Spleen (tissue), 11 donors: Measurements from ENCODE around the gene RUFY1. TPM values are rescaled to one million over a fixed set of nuclear protein-coding genes. Genes with fewer than 3 reads are reported as not detected.
"Not testable (repeated sequence)": the region's sequence is repeated elsewhere in the genome, so short reads cannot be mapped to it uniquely, and the experiment has no call there.

ENCODE experiments used
- DNase-seq: peaks from one replicate; pipeline ENCODE4 v3.0.0-alpha.2; 2020
- H3K27ac ChIP-seq, 8 donors: fragments of 200-600 bp; sonication (generic) in 7 of 8; 1 replicate in 4 of 8; 2 replicates in 4 of 8; pipeline versions ENCODE4 v1.5.0 to v1.8.0; 2016 to 2021; ENCODE audit warnings: inconsistent platforms in 4 of 8, mild to moderate bottlenecking in 4 of 8, moderate library complexity in 1 of 8
- H3K27me3 ChIP-seq, 7 donors: fragments of 200-600 bp; sonication (generic) in 6 of 7; replicated peaks in 1 of 7; 1 replicate in 4 of 7; 2 replicates in 3 of 7; pipeline versions ENCODE4 v1.5.0 to v1.8.0; 2016 to 2021; ENCODE audit warnings: inconsistent platforms in 3 of 7, mild to moderate bottlenecking in 1 of 7
- H3K36me3 ChIP-seq, 6 donors: fragments of 200-600 bp; sonication (generic) in 5 of 6; 1 replicate in 4 of 6; 2 replicates in 2 of 6; pipeline versions ENCODE4 v1.5.0 to v1.8.0; 2016 to 2021; ENCODE audit warnings: inconsistent platforms in 2 of 6
- H3K4me1 ChIP-seq, 6 donors: fragments of 200-600 bp; sonication (generic) in 5 of 6; 1 replicate in 3 of 6; 2 replicates in 3 of 6; pipeline versions ENCODE4 v1.5.0 to v1.8.0; 2016 to 2021; ENCODE audit warnings: inconsistent platforms in 3 of 6
- H3K4me3 ChIP-seq, 8 donors: fragments of 200-600 bp; sonication (generic) in 7 of 8; 1 replicate in 4 of 8; 2 replicates in 4 of 8; pipeline versions ENCODE4 v1.5.0 to v1.8.0; 2016 to 2021; ENCODE audit warnings: inconsistent platforms in 4 of 8, mild to moderate bottlenecking in 4 of 8, moderate library complexity in 2 of 8
- H3K9me3 ChIP-seq, 8 donors: fragments of 200-600 bp; sonication (generic) in 7 of 8; 1 replicate in 4 of 8; 2 replicates in 4 of 8; pipeline versions ENCODE4 v1.5.0 to v1.8.0; 2016 to 2021; ENCODE audit warnings: inconsistent platforms in 4 of 8
- WGBS, 5 donors: extraction: QIAGEN DNeasy Blood & Tissue Kit in 3 of 5; methylation state at CpG; one replicate each; pipeline versions ENCODE4 v1.1.5 to v1.1.7; 2013 to 2018; 5-methylcytosine and 5-hydroxymethylcytosine counted together
- intact Hi-C: fragments of 100-400 bp; cut with DNase I; formaldehyde crosslinking; loops from one replicate; pipeline ENCODE4 v1.15.0; 2023; ENCODE audit warnings: low total_unique reads
- polyA plus RNA-seq, 3 donors: library from polyadenylated mRNA; stranded (reverse); fragments of 200-250 nt; gene quantifications; one replicate each; pipeline ENCODE4 v1.2.1, GENCODE V29; 2013
- small RNA-seq, 4 donors: library from RNA; depleted of rRNA; stranded (forward); fragments of <200 nt; gene quantifications; one replicate each; pipeline ENCODE3, GENCODE V24; 2016
- total RNA-seq, 7 donors: library from RNA; depleted of rRNA in 3 of 7; stranded (reverse); fragments of >200 nt in 3 of 7; fragmentation: NEBNext Ultra II Directional in 4 of 7; extraction: Animal tissue kit (Norgen Biotek cat#: 25700) in 4 of 7; gene quantifications; one replicate each; pipeline versions ENCODE4 v1.1.0 to v1.2.1, GENCODE V29; 2016 to 2021
- TF ChIP-seq, protein P1 (sequence below), 11 experiments: fragments of 200-600 bp in 7 of 11; fragments of 450-650 bp in 4 of 11; sonication (generic) in 4 of 11; IDR thresholded peaks in 8 of 11; conservative IDR thresholded peaks in 3 of 11; 1 replicate in 7 of 11; 2 replicates in 4 of 11; pipeline versions ENCODE4 v1.4.0 to v1.8.0; 2016 to 2021; ENCODE audit warnings: antibody characterized with exemption in 11 of 11, inconsistent platforms in 4 of 11, mild to moderate bottlenecking in 1 of 11
- donor health status: healthy with polysubstance abuse.
- donor health status: DM: no; HTN: no; CAD: no; lungs with moderate emphysema.
- donor health status: DM: no; HTN: no; CAD: no.
- donor health status: Bipolar disorder and iron deficiency.
- donor health status: healthy.
- donor health status: DM: no; HTN: no; CAD: no.
- donor health status: DM: yes; HTN: yes; CAD: no.

RUFY1 gene
- total and polyA plus RNA-seq, 10 donors = 33.9 to 89.6 (median 67.3) TPM

- 6 to 19% (median 7%) methylated on average over 10 to 11 of the region's 29 CpGs for WGBS, 5 donors
- DNase-seq, intact Hi-C loops: not testable (repeated sequence)
Observed at GRCh38 chr5:179658179-179658856, 108.0 kb downstream of the RUFY1 start.

More at GRCh38 chr5:179658179-179658856, 108.0 kb downstream of the RUFY1 start:
- TF ChIP-seq, protein P1, sequence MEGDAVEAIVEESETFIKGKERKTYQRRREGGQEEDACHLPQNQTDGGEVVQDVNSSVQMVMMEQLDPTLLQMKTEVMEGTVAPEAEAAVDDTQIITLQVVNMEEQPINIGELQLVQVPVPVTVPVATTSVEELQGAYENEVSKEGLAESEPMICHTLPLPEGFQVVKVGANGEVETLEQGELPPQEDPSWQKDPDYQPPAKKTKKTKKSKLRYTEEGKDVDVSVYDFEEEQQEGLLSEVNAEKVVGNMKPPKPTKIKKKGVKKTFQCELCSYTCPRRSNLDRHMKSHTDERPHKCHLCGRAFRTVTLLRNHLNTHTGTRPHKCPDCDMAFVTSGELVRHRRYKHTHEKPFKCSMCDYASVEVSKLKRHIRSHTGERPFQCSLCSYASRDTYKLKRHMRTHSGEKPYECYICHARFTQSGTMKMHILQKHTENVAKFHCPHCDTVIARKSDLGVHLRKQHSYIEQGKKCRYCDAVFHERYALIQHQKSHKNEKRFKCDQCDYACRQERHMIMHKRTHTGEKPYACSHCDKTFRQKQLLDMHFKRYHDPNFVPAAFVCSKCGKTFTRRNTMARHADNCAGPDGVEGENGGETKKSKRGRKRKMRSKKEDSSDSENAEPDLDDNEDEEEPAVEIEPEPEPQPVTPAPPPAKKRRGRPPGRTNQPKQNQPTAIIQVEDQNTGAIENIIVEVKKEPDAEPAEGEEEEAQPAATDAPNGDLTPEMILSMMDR (IDR thresholded peaks at IDR 0.05 in 8 of 11, conservative IDR thresholded peaks at IDR 0.05 in 3 of 11) = peak in 1 of 11 experiments; percentile 19
- peak overlapping the region; percentile 21 to 66 (median 40) for H3K4me3 ChIP-seq
- H3K9me3 ChIP-seq, H3K36me3 ChIP-seq, H3K27me3 ChIP-seq: not testable (repeated sequence)
- peaks cover 0 to 16% (median 7%) of the 10 kb centered on the region in 6 donors for H3K4me1 ChIP-seq
- H3K27ac ChIP-seq = peak overlapping the region in 4 of 8 donors; percentile 55 to 63 (median 61)

Small RNAs within 50 kb of the gene (small RNA-seq; reads per million reads assigned to genes)
- gene AC136628.3 (0 reads per million in 4 donors), gene RF00017 (0 reads per million in 4 donors)

Other genes with a start within 250 kb of the RUFY1 start
- 100 to 1,000 TPM in 1 of 7 donors, 10 to 100 TPM in 6; 44.0 to 101 (median 64.5) TPM for gene ADAMTS2, start 205.1 kb upstream of the RUFY1 start, total RNA-seq
- gene ADAMTS2, start 205.1 kb upstream of the RUFY1 start, polyA plus RNA-seq = 10 to 100 TPM in 1 of 3 donors, 1 to 10 TPM in 2; 4.0 to 16.8 (median 4.4) TPM
- gene HNRNPH1, start 73.1 kb downstream of the RUFY1 start, total RNA-seq = 100 to 1,000 TPM; 653 to 931 (median 803) TPM
- 100 to 1,000 TPM; 214 to 468 (median 451) TPM for gene HNRNPH1, start 73.1 kb downstream of the RUFY1 start, polyA plus RNA-seq
- gene CBY3, start 130.5 kb downstream of the RUFY1 start, total RNA-seq = 1 to 10 TPM in 1 of 7 donors, not detected in 6; 1.6 TPM
- gene CBY3, start 130.5 kb downstream of the RUFY1 start, polyA plus RNA-seq = under 1 TPM in 1 of 3 donors, not detected in 2; 0.12 TPM
- gene CANX, start 148.4 kb downstream of the RUFY1 start, total RNA-seq = 100 to 1,000 TPM; 246 to 470 (median 419) TPM
- gene CANX, start 148.4 kb downstream of the RUFY1 start, polyA plus RNA-seq = 10 to 100 TPM; 36.5 to 56.4 (median 53.0) TPM
- 10 to 100 TPM; 31.3 to 42.8 (median 36.7) TPM for gene MAML1, start 182.3 kb downstream of the RUFY1 start, total RNA-seq
- 10 to 100 TPM in 1 of 3 donors, 1 to 10 TPM in 2; 4.7 to 10.7 (median 6.7) TPM for gene MAML1, start 182.3 kb downstream of the RUFY1 start, polyA plus RNA-seq
- gene LTC4S, start 243.4 kb downstream of the RUFY1 start, total RNA-seq = 10 to 100 TPM in 3 of 7 donors, 1 to 10 TPM in 4; 4.0 to 24.2 (median 9.2) TPM
- 10 to 100 TPM in 1 of 3 donors, 1 to 10 TPM in 2; 3.1 to 14.9 (median 3.8) TPM for gene LTC4S, start 243.4 kb downstream of the RUFY1 start, polyA plus RNA-seq